HG02981 (cell line): ENCODE results near the gene HUWE1.

Source experiments
- ATAC-seq: cut with Tn5 transposase; IDR thresholded peaks from one replicate; pipeline ENCODE4 v1.9.1; 2021; ENCODE audit warnings: mild to moderate bottlenecking, moderate library complexity; ENCODE audit not compliant: unreplicated experiment

HUWE1 gene

DNA sequence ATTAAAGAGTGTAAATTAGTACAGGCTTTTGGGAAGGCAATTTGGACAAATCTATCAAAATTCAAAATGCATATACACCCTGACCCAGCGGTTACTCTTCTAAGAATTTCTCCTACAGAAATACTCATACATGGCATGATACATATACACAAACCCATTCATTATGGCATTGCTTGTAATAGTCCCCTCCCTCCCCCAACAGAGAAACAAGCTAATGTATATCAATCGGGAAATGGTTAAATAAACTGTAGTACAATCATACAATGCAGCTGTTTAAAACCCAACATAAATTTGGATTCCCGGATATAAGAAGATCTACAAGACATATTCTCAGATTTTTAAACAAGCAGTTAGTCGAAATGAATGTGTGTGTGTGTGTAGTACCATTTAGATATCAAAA, 808 bp downstream of the HUWE1 start:
- no peak for ATAC-seq

DNA sequence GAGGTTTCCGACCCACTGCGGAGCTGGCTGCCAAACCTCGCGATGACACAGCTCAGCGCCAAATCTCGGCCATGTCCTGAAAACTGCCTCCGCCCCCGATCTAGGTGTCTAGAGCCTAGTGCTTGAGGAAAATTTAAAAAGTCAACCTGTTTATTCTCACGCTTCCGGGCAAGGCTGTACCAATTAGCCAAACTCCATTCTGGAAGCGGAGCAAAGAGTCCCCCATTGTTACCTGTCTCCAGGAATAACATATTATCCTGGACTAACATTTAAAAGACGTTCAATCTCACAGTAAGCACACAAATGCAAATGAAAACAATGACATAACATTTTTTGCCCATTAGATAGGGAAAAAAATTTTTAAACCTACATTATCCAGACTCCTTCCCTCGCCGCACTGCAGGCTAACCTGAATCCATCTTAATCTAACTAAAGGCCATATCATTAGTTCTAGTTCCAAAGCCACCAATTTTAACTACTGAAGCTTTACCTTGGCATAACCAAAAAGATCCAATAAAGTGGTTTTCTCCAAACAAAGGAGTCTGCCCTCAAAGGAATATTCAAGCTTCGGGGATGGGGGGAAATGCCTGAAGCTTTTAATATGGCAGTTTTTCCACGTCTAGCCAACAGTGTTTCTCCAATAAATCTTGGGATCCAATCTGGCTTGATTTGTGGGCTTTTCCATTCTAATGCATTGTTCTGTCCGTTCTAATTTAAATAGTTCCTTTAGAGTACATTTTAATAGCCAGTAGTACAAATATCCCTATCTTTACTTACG, 1.9 kb downstream of the HUWE1 start:
- no peak for ATAC-seq

DNA sequence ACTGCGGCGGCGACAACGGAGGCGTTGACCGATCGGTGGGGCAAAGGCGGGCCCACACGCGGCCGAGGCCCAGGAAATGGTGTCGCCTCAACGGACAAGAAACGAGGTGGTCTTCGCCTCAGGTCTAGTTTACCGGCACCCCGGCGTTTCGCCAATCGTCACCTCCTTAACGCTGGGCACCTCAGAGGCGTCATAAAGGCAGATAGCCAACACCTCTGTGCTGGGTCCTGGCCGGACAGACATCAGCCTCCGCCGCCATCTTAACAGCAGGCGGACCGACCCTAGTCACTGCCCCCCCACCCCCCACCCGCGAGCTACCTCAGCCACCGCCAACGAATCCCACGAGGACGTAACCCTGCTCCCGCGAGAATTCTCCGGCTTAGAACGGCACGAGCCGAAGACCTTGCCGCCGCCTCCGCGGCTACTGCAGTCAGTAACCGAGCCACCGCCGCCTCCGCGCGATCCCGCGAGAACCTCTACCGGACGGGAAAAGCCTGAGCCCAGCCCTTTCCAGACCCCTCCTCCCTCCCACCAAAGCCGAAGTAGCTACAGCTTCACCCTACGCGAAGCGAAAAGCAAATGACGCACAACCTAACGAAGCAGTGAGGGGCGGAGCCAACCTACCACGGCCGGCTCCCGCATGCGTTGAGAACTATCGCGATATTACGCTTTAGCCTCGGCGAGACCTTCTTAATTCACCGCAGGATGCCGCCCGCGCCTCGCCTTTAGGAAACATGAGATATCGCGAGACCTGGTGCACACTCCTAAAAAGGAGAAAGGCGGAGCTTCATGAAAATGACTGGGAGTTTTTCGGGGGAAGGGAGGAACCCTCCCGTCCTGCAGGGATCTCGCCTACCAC, 2.7 kb downstream of the HUWE1 start:
- ATAC-seq, result peak; percentile 58

- no peak for ATAC-seq
Measured at GRCh38 chrX:53682885-53683555, 3.5 kb downstream of the HUWE1 start.

GRCh38 chrX:53681661-53682060, 4.9 kb downstream of the HUWE1 start:
- no peak for ATAC-seq

DNA sequence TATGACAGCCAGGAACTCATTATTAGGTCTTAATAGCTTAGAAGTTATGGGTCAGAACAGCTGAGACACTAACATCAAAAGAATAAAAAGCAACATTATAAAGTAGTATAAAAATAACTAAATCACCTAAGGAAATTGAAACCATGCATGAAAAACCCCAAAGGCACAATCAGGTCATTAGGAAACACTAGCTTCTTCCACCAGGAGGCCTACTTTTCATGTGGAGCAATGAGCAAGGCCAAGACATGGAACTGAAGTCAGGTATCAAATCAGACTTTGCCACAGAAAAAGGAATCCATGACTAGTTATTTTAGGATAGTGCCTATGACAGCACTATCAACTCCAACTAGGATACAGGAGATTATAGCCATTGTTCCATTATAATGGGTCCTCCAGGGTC, 7.9 kb downstream of the HUWE1 start:
- no peak for ATAC-seq

DNA sequence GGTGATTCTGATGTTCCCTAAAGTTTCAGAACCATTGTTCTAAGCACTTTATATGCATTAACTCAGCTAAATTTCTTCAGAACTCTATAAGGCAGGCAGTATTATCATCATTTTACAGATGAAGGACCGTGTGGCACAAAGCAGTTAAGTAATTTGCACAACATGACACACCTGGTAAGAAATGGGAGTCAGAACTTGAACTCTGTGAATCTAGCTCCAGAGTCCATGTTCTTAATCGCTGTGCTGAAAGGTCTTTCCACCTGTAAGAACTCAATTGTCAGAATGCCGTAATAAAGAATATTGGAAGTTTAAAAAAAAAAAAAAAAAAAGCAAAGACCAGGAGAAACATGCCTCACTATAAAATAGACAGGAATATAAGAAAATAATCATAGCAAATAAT, 9.2 kb downstream of the HUWE1 start:
- no peak for ATAC-seq

DNA sequence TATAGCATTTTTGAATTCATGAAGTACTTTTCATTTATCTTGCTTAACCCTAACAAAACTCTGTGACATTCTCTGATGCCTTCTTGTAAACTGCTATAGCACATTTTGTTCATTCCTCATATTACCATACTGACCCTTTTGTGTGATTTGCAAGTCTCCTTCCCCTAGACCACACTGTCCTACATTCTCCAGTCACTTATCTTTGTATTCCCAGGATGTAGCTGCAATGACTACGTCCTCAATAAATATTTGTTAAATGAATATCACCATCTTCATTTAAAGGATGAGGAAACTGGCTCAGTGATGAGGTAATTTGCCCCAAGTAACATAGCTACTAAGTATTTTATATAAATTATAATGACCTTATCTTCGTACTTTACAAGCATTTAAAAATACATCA, 11.9 kb downstream of the HUWE1 start:
- ATAC-seq, result no peak

- ATAC-seq, result no peak
Measured at GRCh38 chrX:53669258-53669657, 17.3 kb downstream of the HUWE1 start.

- ATAC-seq, result no peak
Measured at GRCh38 chrX:53666171-53666570, 20.3 kb downstream of the HUWE1 start.

DNA sequence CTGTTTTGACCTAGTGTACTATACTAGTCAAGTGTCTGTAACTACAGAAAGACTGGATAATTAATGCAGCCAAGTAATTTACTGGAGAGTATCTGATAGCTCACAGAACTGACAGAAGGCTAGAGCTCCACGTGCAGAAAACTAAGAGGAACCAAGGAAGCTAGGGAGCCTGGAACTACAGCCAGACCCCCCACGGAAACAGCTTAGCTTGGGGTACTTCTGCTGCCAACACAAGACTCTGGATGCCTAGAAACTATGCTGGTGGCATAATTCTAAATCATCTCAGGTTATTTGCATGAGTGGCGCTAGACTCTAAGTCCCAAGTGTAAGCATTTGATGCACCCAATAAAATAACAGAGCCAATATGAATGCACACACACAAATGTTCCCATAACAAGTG, 26.5 kb downstream of the HUWE1 start:
- ATAC-seq, result no peak

GRCh38 chrX:53659039-53659438, 27.5 kb downstream of the HUWE1 start:
- ATAC-seq, result no peak

DNA sequence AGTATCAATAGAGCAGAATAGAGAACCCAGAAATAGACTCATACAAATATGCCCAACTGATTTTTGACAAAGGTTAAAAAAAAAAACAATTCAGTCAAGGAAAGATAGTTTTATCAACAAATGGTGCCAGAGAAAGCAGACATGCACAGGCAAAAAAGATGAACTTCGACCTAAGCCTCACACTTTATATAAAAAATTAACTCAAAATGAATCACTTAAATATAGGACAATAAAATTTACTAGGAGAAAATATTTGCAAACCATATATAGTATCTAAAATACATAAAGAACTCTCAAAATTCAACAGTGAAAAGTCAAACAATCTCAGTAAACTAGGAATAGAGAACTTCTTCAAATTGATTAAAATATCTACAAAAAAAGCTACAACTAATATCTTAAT, 29.7 kb downstream of the HUWE1 start:
- ATAC-seq, result no peak

GRCh38 chrX:53654376-53654775, 32.1 kb downstream of the HUWE1 start:
- no peak for ATAC-seq

DNA sequence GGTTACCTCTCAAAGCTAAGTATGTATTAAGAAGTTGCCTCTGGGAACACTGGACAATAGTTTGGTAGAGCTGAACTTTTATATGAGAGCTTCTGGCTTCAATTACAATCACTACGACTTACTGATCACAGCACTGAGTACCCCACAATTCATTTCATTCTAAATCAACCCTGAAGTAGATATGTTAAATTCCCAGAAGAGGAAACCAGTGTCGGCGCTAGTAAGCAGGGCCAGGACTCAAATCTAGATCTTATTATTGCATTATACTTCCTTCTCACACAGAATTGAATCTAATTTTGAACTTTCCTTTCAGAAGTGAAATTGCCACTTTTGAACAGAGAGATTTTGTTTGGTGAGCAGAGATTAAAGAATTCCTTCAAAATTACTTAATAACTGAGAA, 41.8 kb downstream of the HUWE1 start:
- ATAC-seq, result no peak

DNA sequence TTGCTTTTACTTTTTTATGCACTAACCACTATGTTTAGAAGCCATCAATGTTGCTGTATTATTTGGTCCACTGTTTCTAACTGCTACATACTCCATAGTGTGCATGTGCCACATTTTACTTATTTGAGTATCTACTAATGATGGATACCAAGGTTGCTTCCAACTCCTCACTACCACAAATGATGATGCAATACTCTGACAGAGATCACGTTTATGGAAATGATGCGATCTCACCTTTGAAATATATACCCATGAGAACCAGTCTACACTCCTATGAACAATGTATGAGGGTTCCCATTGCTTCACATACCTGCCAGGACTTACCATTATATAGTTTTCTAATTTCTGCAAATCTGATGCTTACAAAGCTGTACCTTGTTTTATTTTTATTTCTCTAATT, 44.2 kb downstream of the HUWE1 start:
- no peak for ATAC-seq

GRCh38 chrX:53639257-53639656, 47.3 kb downstream of the HUWE1 start:
- ATAC-seq, result no peak

DNA sequence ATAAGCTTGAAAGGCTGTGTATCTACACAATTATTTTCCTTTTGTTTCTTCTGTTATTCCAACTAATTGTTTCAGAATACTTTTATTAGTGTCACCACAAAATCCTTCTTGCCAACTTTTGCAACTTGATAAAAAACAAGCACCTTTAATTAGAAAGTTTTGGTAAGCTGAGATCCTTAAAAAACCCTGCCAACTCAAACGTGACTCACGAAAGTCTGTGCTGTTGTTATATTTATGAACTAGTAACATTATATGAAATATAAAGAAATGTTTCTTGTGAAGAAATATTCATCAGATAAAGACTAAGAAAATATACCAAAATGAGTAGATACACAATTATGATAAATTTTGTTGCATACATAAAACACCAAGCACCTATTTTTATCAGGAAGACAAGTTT, 49.0 kb downstream of the HUWE1 start:
- no peak for ATAC-seq

- ATAC-seq, result no peak
Measured at GRCh38 chrX:53631156-53631555, 55.4 kb downstream of the HUWE1 start.

GRCh38 chrX:53630261-53630660, 56.3 kb downstream of the HUWE1 start:
- no peak for ATAC-seq

- no peak for ATAC-seq
Measured at GRCh38 chrX:53622431-53622830, 64.1 kb downstream of the HUWE1 start.
